HG03066 (cell line): ENCODE measurements around the gene PVALB.

Experiments used
- ATAC-seq: cut with Tn5 transposase; IDR thresholded peaks from one replicate; pipeline ENCODE4 v1.9.1; 2021; ENCODE audit warnings: low read depth; ENCODE audit not compliant: unreplicated experiment

PVALB gene, protein sequence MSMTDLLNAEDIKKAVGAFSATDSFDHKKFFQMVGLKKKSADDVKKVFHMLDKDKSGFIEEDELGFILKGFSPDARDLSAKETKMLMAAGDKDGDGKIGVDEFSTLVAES

DNA sequence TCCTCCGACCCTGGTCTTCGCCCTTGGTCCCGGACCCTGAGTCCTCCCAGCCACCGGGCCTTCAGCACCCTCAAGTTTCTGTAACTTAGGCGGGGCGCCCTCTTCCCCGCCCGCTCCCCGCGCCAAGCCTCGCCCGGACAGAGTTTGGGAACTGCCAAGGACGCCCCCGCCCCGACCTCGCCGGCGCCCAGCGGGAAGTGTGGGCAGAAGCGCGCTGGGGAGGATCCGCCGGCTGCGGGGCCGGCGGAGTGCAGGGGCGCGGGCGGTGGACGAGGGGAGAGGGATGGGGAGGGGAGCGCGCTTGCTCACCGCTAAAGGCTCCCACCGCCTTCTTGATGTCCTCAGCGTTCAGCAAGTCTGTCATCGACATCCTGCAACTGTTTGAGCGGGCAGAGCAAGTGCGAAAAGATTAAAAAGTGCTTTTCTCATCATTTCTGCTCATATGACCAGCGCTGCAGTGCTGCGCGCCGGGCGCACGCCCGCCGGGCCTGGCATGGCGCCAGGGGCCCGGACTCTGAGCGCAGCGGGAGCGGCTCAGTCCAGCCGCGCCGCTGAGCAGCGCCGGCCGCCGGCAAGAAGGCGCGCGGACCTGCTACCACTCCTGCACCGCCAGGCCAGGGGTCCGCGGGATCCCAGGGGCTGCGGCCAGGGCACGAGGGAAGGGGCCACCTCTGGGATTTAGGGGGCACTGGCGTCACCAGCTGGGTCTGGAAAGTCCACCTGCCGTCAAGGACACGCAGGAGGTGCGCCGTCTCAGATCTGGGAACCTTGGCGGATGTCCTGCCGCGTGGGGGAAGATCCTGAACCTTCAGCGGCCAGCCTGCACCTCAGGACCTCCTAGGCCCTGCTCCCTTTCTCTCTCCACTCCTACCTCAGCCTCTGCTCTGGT, at the start of gene PVALB:
PVALB (minus strand) TSS at position 400 of the 889 bp plus-strand sequence; CDS start at position 370, 30 bp downstream.
- ATAC-seq = no peak

DNA sequence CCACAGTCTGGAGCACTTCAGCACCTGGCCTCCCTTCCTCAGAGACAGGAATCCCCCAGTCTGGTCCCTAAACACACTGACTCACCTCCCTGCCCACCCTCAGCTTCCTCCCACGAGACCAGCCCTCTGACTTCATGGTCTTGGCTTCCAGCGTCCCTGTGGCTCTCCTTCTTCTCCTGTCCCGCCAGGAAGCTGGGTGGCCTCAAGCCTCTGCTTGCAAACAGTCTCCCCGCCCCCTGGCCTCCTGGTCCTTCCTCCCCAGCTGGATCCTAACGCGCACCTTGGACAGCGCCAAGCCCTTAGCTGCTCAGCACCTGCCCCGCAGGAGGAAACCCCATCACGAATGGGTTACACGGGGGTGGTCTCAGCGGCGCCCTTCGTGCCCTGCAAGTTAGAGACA, 48.5 kb upstream of the PVALB start:
- no peak for ATAC-seq

DNA sequence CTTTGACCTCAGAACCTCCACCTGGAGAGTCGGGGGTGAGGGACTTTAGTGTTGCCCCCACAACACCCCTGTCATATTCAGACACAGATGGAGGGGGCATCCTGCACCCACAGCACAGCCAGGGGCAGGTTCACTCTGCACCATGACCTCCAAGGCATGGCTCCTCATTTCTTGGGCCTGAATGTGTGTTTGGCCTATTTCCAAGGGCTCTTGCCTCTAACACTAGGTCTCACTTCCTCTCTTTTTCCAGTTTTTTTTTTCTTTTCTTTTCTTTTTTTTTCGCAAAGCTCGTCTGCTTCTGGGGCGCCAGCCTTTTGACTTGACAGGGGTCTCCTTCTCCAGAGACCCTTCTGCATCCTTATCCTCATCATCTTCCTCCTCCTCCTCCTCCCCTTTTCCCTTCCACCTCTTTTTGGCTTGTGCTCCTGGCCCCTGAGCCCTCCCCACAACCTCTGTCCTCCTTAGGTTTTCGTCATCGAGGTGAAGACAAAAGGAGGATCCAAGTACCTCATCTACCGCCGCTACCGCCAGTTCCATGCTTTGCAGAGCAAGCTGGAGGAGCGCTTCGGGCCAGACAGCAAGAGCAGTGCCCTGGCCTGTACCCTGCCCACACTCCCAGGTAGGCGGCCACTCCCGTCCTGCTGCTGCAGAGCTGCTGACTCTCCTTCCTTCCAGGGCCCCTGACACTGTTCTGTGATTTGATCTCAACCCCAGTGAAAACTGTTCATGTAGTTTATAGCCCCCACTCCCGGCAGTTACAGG, 47.8 kb upstream of the PVALB start:
- ATAC-seq = no peak

DNA sequence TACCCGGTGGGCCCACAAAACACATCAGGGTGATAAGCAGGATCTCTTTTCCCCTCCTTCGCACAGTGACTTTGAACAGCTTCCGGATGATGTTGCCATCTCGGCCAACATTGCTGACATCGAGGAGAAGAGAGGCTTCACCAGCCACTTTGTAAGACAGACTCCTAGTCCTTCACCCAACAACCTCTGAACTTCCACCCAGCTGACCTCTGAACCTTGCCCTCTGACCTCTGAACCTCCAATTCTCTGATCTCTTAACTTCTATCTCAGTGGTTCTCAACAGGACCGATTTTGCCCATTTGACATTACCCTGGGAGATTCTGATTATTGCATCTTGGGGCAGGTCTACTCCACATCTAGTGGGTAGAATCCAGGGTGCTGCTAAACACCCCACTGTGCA, 47.1 kb upstream of the PVALB start:
- ATAC-seq = no peak

DNA sequence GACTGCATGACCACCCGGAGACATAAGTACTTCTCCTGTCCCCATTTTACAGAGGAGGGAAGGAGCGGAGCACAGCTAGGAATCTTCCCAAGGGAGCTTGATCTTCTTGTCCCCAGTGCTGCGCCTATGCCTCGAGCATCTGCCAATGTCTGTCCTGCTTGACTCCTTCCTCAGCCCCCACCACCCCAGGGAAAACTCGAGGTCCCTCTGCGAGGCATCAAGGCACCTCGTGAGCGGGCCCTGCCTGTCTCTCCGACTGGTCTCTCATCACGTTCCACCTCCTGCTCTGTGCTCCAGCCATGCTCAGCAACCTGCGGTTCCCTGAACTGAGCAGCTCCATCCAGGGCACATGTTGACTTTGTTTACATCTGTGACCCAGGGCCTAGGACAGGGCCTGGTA, 46.4 kb upstream of the PVALB start:
- ATAC-seq = no peak

DNA sequence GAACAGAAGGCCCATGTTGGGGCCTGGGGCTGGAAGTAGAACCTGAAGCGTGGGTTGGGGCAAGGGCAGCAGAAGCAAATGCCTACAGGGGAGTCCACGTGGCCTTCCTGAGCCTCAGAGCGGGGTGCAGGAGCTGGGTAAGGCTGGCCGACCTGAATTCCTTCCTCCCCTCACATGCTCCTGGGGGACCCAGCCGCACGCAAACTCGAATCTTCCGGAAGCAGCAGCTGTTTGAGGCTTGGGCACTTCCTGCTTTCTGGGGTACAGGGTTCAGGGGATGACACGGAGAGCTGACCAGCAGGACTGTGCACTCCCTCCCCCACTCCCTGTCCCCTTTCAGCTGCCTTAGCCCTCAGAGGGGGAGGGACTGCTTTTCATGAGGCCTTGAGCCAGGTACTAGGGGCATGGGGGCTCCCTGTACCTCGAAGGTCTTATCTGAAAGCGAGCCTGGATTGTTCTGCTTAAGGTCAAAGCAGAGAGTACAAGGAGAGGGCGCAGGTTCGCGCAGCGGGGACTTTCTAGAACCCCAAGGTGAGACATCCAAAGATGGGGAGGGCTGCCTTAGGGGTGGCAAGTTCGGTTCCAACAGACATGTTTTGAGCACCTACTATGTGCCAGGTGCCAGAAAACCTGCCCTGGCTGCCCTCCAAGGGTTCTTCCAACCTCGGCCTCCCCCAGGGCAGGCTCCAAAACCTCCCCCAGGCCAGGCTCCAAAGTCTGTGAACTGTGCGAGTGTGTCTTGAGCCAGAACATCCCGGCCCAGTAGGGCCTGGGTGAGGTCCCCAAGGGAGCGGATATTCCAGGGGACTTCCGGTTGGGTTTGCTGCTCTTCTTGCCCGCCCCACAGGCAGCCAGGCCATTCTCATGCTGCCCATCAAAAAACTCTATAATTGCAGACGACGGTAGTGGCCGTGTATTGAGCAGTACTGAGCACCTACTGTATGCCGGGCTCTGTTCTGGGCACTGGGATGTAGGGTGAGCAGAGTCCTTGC, 45.7 kb upstream of the PVALB start:
- ATAC-seq = no peak

DNA sequence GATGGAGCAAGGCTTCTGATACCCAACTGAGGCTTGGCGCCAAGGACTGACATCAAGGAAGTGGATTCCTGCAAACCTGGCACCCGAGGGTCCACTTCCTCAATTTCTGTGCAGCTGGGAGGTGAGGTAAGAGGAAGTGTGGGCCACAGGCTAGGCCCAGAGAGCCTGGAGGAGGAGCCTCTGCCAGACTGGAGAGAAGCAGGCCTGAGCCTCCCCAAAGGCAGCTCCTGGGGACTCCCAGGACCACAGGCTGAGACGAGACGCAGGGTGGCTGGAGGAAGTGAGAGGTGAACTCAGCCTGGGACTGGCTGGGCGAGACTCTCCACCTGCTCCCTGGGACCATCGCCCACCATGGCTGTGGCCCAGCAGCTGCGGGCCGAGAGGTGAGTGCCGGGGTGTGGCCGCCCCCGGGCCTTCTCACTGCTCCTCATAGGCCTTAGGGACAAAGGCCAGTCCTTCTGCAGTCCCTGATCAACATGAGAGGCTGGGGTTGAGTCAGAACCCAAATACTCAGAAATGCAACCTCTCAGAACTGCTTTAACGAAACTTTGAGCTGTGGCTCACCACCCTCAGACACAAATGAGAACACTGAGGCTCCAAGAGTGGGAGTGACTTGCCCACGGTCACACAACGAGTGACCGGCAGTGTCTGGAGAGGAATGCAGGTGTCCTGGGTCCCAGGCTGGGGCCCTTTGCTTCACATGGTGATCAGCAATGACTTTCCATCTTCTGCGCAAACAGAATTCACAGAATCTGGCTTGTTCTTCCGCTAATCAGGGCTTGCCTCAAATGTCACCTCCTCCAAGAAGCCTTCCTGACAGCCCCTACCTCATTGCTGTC, 44.2 kb upstream of the PVALB start, which contains the start of gene NCF4:
NCF4 (plus strand) TSS at position 186 of the 839 bp plus-strand sequence; CDS start at position 352, 166 bp downstream.
- ATAC-seq = peak; percentile 56

DNA sequence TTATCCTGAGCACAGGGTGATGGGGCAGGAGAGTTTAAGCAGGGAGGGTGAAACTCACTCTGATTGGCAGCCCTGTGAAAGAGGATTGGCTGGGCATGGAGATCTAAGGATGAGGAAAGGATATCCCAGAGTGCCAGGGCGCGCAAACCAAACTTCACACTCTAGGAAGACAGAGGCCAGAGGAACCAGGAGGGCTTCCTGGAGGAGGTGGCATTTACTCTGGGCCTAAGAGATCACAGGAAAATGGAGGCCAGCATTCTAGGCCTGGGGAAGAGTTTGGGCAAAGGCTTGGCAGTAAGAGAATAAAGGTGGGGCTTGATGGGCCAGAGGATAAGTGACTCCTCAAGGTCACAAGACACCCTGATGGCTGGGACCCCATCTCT, 43.6 kb upstream of the PVALB start:
- ATAC-seq = no peak

DNA sequence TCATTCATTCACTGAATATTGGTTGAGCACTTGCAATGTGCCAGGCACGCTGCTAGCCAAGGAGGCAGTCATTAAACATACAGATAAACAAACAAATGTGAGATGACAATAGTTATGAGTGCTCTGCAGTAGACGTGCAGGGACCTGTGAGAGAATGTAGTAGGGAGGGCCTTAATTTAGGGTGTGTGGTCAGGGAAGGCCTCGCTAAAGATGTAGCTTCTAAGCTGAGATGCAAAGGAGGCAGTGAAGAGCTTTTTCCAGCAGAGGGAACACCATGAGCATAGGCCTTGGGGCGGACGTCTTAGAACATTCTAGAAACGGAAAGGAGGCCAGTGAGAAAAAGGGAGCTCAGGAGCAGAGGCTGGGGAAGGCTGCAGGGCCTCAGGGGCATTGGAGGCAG, 43.2 kb upstream of the PVALB start:
- no peak for ATAC-seq

DNA sequence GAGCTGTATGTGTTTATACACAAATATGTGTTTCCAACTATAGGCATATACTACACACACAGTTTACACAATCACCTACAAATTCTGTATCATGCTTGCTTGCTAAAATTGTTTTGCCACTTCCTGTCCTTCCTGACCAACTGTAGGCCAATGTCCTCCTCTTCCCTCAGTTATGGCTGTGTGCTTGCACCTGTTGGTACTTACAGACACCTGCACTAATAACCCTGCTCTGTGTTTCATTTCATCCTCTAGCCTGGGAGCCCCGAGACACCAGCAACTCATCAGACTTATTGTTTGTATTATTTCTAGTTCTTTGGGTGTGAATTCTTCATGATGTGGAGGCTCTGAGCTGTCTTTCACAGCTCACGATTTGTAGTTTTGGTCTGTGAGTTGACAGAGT, 42.1 kb upstream of the PVALB start:
- no peak for ATAC-seq

DNA sequence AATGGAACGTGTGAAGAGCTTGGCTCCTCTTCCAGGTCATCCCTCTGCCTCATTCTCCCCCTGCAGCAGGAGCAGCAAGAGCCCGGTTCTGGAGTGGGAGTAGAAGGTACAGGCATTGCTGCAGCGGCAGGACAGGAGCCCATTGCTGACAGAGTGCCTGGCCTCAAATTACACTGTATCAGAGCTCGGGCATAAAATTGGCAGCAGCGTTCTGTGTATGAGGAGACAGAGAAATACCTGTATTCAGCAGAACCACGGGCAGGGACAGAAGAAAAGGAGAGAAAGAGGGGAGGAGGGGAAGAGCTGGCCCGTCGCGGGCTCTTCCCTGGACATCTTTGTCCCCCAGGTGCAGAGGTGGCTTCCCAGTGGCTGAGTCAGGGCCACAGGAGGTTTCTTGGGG, 41.3 kb upstream of the PVALB start:
- no peak for ATAC-seq

DNA sequence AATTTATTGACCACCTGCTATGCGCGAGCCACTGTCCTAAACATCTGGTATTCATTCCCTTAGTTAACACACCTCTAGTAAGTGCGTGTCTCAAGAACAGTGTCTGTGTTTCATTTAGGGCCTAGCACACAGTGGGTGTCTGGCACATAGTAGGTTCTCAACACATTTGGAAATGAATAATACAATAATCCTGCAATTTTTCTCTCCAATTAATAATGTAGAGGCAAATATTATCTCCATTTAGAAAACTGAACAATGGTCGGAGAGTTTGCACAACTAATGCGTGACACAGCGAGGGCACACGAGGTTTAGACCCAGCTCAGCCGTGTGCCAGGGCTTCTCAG, 39.9 kb upstream of the PVALB start:
- ATAC-seq = no peak

DNA sequence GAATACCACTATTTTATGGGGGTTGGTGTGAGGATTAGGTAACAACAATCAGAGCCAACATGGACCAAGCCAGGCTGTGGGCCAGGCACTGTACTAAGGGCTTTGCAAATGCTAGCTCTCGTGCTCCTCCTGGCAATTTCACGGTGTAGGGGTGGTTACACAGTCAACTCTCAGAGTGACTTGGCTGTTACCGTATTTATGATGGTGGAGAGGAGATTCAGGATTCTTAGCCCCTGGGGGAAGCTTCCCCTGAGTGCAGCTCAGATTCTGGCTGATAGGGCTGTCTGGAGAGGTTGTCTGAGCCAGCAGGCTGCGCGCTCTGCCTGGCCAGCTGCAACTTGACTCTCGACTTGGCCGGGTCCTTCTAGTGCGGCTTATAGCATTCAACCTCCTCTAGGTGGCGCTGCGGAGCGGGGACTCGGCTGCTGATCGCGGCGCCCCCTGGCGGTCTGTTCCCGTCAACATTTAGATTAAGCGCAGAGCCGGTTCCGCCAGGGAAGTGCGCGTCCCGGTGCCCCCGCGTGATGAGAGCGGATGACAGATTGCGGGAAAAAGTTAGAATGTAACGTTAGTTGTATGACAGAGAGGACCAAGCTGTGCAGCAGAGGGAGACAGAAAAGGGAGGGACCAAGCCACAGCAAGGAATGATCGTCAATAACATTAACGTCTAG, 39.4 kb upstream of the PVALB start:
- no peak for ATAC-seq

DNA sequence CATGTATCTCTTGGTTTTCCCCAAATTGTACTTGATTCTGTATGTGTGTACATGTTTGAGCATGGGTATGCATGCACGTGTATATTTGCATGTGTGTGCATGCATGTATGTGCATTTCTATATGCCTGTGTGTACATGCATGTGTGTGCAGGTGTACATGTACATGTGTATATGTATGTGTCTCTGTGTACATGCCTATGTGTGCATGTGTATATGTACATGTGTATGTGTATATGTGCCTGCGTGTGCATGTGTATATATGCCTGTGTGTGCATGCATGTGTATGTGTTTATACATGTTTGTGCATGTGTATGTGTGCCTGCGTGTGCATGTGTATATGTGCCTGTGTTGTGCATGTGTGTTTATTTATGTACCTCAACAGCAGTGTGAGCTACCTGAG, 38.6 kb upstream of the PVALB start:
- ATAC-seq = no peak

DNA sequence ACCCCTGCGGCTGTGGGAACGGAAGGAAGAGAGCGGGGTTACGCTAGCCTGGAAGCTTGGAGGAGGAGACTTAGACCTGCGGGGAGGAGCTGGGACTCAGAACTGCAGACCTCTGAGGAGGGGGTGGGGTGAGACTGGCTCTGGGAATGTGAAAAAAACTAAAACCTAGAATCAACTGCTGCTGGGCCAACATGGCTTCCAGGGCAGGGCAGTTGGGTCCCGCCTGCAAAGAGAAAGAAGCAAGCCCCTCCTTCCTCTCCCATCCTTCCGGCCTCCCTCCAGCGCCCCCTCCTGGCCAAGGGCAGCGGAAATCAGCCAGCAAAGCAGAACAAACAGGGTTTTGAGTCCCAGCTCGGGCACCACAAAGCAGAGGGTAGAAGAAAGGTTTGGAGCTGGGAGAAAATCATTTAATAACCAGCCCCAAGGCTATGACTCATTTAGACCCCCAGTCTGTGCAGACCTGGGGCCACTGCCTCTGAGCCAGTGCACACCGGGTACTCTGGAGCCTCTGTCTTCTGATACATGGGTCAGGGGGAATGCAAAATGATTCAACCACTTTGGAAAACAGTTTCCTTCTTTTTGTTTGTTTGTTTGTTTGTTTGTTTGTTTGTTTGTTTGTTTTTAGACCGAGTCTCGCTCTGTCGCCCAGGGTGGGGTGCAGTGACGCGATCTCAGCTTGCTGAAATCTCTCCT, 36.7 kb upstream of the PVALB start:
- no peak for ATAC-seq

DNA sequence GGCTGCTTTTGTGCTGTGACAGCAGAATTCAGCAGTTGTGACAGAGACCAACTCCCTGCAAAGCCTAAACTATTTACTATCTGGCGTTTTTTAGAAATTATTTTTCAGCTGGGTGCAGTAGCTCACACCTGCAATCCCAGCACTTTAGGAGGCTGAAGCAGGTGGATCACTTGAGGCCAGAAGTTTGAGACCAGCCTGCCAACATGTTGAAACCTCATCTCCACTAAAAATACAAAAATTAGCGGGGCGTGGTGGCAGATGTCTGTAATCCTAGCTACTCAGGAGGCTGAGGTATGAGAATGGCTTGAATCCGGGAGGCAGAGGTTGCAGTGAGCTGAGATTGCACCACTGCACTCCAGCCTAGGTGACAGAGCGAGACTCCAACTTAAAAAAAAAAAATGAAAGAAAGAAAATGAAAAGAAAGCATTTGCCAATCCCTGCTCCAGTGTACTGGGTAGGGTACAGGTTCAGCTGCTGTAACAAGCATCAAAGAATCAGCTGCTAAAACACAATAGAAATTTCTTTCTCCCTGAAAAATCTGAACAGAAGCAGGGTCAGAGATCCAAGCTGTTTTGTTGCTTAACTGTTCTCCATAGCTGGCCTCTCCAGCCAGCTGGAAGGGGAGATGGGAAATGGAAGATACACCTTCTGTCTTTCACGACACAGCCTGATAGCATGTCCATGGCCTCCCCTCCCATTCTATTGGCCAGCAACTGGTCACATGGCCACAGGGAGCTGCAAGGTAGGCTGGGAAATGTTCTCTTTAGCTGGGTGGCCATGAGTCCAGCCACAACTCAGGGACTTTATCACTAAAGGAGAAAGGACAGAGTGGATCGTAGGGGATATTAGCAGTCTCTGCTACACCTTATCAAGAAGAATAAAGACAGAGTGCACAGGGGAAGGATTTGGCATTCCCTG, 35.5 kb upstream of the PVALB start:
- ATAC-seq = no peak

DNA sequence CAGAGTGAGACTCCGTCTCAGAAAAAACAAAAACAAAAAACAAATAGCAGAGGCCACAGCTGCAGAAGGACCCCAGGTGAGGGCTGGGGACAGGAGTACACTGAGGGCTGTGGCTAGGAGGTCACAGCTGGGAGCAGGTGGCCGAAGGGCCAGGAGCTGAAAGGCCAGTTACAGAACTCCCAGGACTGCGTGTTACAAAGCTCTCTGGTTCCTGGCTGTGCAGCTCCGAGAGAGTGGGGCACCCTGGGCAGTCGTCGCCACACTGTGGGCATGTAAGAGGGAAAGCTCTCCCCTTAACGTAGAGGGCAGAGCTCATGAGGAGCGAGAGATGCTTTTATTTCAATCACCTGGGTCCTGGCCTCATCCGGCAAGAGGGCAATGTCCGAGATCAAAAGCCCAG, 33.8 kb upstream of the PVALB start:
- ATAC-seq = no peak
